GM23248 (cell line): ENCODE results near the gene SPC24. TPM values are rescaled to one million over a fixed set of nuclear protein-coding genes. Genes with fewer than 3 reads are reported as not detected.

ENCODE experiments used
- DNase-seq: peaks from one replicate; pipeline ENCODE4 v3.0.0-alpha.2; 2015
- H2AFZ ChIP-seq: fragments of 200-600 bp; sonication (generic); 2 replicates; pipeline ENCODE4 v1.6.1; 2016; ENCODE audit warnings: antibody characterized with exemption
- H3F3A ChIP-seq: fragments of 200-600 bp; sonication (generic); 2 replicates; pipeline ENCODE4 v1.6.1; 2016; ENCODE audit warnings: mild to moderate bottlenecking, antibody characterized with exemption, mixed run types; ENCODE audit not compliant: insufficient read depth
- H3K27ac ChIP-seq: fragments of 200-600 bp; sonication (generic); 2 replicates; pipeline ENCODE4 v1.5.1; 2016; ENCODE audit warnings: mild to moderate bottlenecking
- H3K27me3 ChIP-seq: fragments of 200-600 bp; sonication (generic); replicated peaks from 2 replicates; pipeline ENCODE4 v1.6.1; 2016; ENCODE audit warnings: mild to moderate bottlenecking; ENCODE audit not compliant: insufficient read depth
- H3K36me3 ChIP-seq: fragments of 200-600 bp; sonication (generic); 2 replicates; pipeline ENCODE4 v1.6.1; 2016; ENCODE audit warnings: low read depth, mild to moderate bottlenecking
- H3K4me1 ChIP-seq: fragments of 200-600 bp; sonication (generic); 2 replicates; pipeline ENCODE4 v1.6.1; 2016; ENCODE audit warnings: mild to moderate bottlenecking; ENCODE audit not compliant: insufficient read depth
- H3K4me2 ChIP-seq: fragments of 200-600 bp; sonication (generic); one replicate; pipeline ENCODE4 v1.6.1; 2016; ENCODE audit warnings: mild to moderate bottlenecking; ENCODE audit not compliant: unreplicated experiment
- H3K4me3 ChIP-seq: fragments of 200-600 bp; sonication (generic); 2 replicates; pipeline ENCODE4 v1.5.1; 2016; ENCODE audit warnings: mild to moderate bottlenecking
- H3K79me2 ChIP-seq: fragments of 200-600 bp; sonication (generic); 2 replicates; pipeline ENCODE4 v1.6.1; 2016; ENCODE audit warnings: mild to moderate bottlenecking; ENCODE audit not compliant: insufficient read depth
- H3K9ac ChIP-seq: fragments of 200-600 bp; sonication (generic); 2 replicates; pipeline ENCODE4 v1.6.1; 2016; ENCODE audit warnings: mild to moderate bottlenecking
- H3K9me2 ChIP-seq: fragments of 200-600 bp; sonication (generic); 2 replicates; pipeline ENCODE4 v1.6.1; 2016; ENCODE audit warnings: mixed run types, mild to moderate bottlenecking, moderate library complexity; ENCODE audit not compliant: insufficient read depth
- H3K9me3 ChIP-seq: fragments of 200-600 bp; sonication (generic); one replicate; pipeline ENCODE4 v1.6.1; 2017; ENCODE audit warnings: low read depth
- H4K20me1 ChIP-seq: fragments of 200-600 bp; sonication (generic); 2 replicates; pipeline ENCODE4 v1.6.0; 2016; ENCODE audit not compliant: insufficient read depth
- EZH2 ChIP-seq: fragments of 200-600 bp; sonication (generic); IDR thresholded peaks from 2 replicates; pipeline ENCODE4 v1.6.1; 2018; ENCODE audit warnings: antibody characterized with exemption, mild to moderate bottlenecking; ENCODE audit not compliant: insufficient read depth, poor library complexity, severe bottlenecking
- EZH2phosphoT487 ChIP-seq: fragments of 200-600 bp; sonication (generic); IDR thresholded peaks from 2 replicates; pipeline ENCODE4 v1.6.1; 2018; ENCODE audit warnings: antibody characterized with exemption, moderate library complexity, mild to moderate bottlenecking, low read depth; ENCODE audit not compliant: insufficient read depth
- WGBS, 2 experiments: methylation state at CpG; one replicate each; pipeline ENCODE4 v1.1.6; 2015 to 2017; ENCODE audit warnings: low lambda C conversion rate in 2 of 2, low coverage in 1 of 2; ENCODE audit errors: missing lambda C conversion rate in 2 of 2; 5-methylcytosine and 5-hydroxymethylcytosine counted together
- in situ Hi-C: fragments of 300-500 bp; cut with MboI; formaldehyde crosslinking; loops from 2 replicates; pipeline ENCODE4 v1.15.0; 2020
- polyA plus RNA-seq: library from polyadenylated mRNA; unstranded; fragments of >200 nt; fragmentation: Nextera tagmentation; extraction: Ambion mirVana; gene quantifications from 2 replicates; pipeline ENCODE4 v1.2.1, GENCODE V29; 2016
- total RNA-seq: library from RNA; depleted of rRNA; stranded (reverse); fragments of >200 nt; shearing (Covaris generic); gene quantifications from 2 replicates; pipeline ENCODE4 v1.2.3, GENCODE V29; 2014

Gene SPC24
- total and polyA plus RNA-seq, 2 experiments from 2014 or later: 14.8 to 19.8 TPM

DNA sequence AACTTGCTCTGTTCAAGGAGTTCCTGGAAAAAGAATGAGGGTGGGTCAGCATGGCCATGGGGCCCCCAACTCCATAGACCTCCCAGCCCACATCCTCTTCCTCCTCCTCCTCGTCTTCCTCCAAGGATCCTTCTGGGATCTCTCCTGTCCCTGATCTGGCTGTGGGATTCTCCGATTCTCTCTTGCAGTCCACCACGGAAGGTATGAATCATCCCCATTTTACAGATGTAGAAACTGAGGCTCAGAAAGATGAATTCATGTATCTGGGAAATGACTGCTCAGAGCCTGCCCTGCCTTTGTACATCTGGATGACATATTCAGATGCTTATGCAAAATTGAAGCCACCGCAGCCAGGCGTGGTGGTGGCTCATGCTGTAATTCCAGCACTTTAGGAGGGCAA, 43.9 kb upstream of the SPC24 start:
- no peak overlapping the region for H3K9ac ChIP-seq
- in situ Hi-C loops: no loop called here
- peaks cover 14% of the 10 kb centered on the region for H3K4me1 ChIP-seq
- H3K79me2 ChIP-seq: peaks cover 28% of the 10 kb centered on the region
- peaks cover 9% of the 10 kb centered on the region for H3F3A ChIP-seq
- no peaks in the 10 kb centered on the region for H3K27me3 ChIP-seq
- H3K9me3 ChIP-seq: no peaks in the 10 kb centered on the region
- no peak for TF ChIP-seq EZH2
- no peak for TF ChIP-seq EZH2phosphoT487
- DNase-seq: no peak
- WGBS, 2 experiments: 63 to 68% methylated on average over 5 of the region's 5 CpGs
- H2AFZ ChIP-seq: no peak overlapping the region
- no peaks in the 10 kb centered on the region for H4K20me1 ChIP-seq
- H3K9me2 ChIP-seq: no peaks in the 10 kb centered on the region
- H3K36me3 ChIP-seq: no peaks in the 10 kb centered on the region
- no peak overlapping the region for H3K27ac ChIP-seq
- no peak overlapping the region for H3K4me2 ChIP-seq
- no peak overlapping the region for H3K4me3 ChIP-seq

DNA sequence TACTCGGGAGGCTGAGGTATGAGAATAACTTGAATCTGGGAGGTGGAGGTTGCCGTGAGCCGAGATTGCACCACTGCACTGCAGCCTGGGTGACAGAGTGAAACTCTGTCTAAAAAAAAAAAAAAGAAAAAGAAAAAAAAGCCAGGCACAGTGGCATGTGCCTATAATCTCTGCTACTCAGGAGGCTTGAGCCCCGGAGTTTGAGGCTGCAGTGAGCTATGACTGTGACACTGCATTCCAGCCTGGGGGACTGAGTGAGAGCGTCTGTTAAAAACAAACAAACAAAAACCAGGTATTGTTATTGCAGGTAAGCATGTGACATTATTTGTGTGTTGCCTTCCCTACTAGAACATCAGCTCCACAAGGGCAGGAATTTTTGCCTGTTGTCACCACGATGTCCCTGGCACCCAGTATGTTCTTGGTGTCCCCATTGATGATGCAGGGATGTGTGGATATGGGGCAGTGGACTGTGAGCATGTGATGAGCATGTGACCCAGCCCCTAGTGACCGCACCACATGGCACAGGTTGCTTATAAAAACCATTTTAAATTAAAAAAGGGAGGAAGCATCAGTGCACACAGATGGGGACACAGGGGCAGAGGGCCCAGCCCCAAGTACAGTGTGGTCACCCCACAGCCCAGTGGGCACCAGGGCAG, 43.3 kb upstream of the SPC24 start:
- Histone ChIP-seq H3K4me1 (peaks cover 14% of the 10 kb centered on the region), H3K9me2 (no peaks in the 10 kb centered on the region)
- 63 to 65% methylated on average over 7 of the region's 7 CpGs for WGBS, 2 experiments

DNA sequence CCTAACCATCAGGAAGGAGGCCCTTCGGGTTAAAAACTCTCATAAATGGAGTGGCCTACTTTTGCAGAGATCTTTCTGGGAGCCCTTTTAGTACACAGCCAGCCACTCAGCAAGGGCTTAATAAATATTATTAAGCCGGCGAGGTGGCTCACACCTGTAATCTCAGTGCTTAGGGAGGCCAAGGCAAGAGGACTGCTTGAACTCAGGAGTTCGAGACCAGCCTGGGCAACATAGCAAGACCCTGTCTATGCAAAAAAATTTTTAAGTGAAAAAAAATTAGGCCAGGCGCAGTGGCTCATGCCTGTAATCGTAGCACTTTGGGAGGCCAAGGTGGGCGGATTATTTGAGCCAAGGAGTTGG, 42.6 kb upstream of the SPC24 start:
- TF ChIP-seq EZH2phosphoT487 (no peak), EZH2 (no peak)
- Histone ChIP-seq H3K36me3 (no peaks in the 10 kb centered on the region), H3K9me3 (no peaks in the 10 kb centered on the region), H3F3A (peaks cover 5% of the 10 kb centered on the region; the same call in 1 of the 2 replicates), H2AFZ (peak overlapping the region; percentile 72; the same call in 1 of the 2 replicates), H3K4me2 (peak overlapping the region; percentile 69), H3K4me1 (peaks cover 9% of the 10 kb centered on the region), H3K4me3 (peak overlapping the region; percentile 90), H3K79me2 (peaks cover 41% of the 10 kb centered on the region), H3K27me3 (no peaks in the 10 kb centered on the region), H4K20me1 (no peaks in the 10 kb centered on the region), H3K9ac (peak overlapping the region; percentile 90), H3K27ac (peak overlapping the region; percentile 40), H3K9me2 (no peaks in the 10 kb centered on the region)
- in situ Hi-C loops: no loop called here
- WGBS, 2 experiments: 59 to 67% methylated on average over 6 to 7 of the region's 7 CpGs
- no peak for DNase-seq

More for the DNA sequence above, 43.3 kb upstream of the SPC24 start:
- TF ChIP-seq EZH2phosphoT487 (no peak), EZH2 (no peak)
- in situ Hi-C loops: no loop called here
- Histone ChIP-seq H3K4me3 (no peak overlapping the region), H3K27ac (peak overlapping the region; percentile 40; the same call in 1 of the 2 replicates), H4K20me1 (no peaks in the 10 kb centered on the region), H3K79me2 (peaks cover 34% of the 10 kb centered on the region), H3F3A (peaks cover 5% of the 10 kb centered on the region; the same call in 1 of the 2 replicates), H2AFZ (no peak overlapping the region), H3K36me3 (no peaks in the 10 kb centered on the region), H3K9me3 (no peaks in the 10 kb centered on the region), H3K4me2 (no peak overlapping the region), H3K9ac (no peak overlapping the region), H3K27me3 (no peaks in the 10 kb centered on the region)
- DNase-seq: no peak

DNA sequence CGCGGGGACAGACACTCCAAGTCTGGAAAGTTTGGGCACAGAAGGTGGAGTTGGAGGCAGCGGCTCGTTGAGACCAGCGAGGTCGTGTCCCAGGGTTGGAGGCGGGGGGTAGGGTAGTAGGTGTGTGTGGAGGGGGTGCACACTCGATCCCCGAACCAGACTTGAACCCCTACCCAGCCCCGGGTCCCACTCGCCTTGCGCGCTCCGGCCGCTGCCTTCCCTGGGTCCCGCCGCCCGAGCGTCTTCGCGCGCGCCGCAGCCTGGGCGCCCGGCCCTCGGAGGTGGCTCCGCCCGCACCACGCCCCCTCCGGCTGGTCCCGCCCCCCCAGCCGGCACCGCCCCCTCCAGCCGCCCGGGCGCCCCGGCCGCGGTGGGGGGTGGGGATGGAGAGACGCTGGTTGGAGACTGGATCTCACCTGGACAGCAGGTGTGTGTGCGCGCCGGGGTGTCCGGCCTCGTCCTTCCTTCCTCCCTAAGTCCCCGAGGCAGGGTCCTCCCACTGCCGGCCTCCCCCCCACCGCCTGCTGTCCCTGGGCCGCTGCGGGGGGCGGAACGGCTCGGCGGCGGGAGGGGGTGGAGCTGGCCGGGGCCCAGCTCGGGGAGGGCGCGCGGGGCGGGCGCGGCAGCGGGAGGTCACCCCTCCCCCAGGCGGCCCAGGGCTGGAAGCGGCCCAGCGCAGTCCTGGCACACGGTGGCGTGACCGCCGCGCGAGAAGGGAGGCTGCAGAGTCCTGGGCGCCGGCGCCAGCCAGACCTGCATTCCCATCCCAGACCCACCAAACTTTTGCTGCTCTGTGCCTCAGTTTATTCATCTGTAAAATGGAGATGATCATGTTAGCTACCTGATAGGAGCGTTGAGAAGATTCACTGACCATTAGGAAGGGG, 42.0 kb upstream of the SPC24 start, which contains the start of gene KANK2:
Gene KANK2, minus strand, starts transcription at position 255 of the 884 bp plus-strand sequence. CDS start 3,034 bp downstream, outside the sequence.
- Histone ChIP-seq H3K27ac (peak within 1 kb of the TSS; percentile 56), H4K20me1 (no peaks in the 10 kb centered on the region), H3K36me3 (no peaks in the 10 kb centered on the region), H3K4me2 (peak within 1 kb of the TSS; percentile 75), H3K9me2 (no peaks in the 10 kb centered on the region), H3K4me1 (peaks cover 6% of the 10 kb centered on the region; the same call in 1 of the 2 replicates), H3F3A (peaks cover 5% of the 10 kb centered on the region; the same call in 1 of the 2 replicates), H3K9ac (peak within 1 kb of the TSS; percentile 90), H3K9me3 (no peaks in the 10 kb centered on the region), H3K4me3 (peak within 1 kb of the TSS; percentile 90), H2AFZ (peak within 1 kb of the TSS; percentile 72; the same call in 1 of the 2 replicates), H3K79me2 (peaks cover 48% of the 10 kb centered on the region), H3K27me3 (no peaks in the 10 kb centered on the region)
- in situ Hi-C loops: no loop called here
- 2 to 6% methylated on average over 24 to 66 of the region's 78 CpGs for WGBS, 2 experiments
- peak; percentile 90 for DNase-seq
- no peak for TF ChIP-seq EZH2phosphoT487
- TF ChIP-seq EZH2: no peak
